Uterus (tissue), 4 donors: Measurements from ENCODE around the gene C12orf50. TPM values are rescaled to one million over a fixed set of nuclear protein-coding genes. Genes with fewer than 3 reads are reported as not detected.

Experiments used
- DNase-seq, 2 donors: peaks; one replicate each; pipeline ENCODE4 v3.0.0-alpha.2; 2019 to 2020
- H3K27ac ChIP-seq, 2 donors: fragments of 200-600 bp; sonication (generic); 1 replicate in 1 of 2; 2 replicates in 1 of 2; pipeline ENCODE4 v1.5.1; 2016 to 2018
- H3K27me3 ChIP-seq, 2 donors: fragments of 200-600 bp; sonication (generic); one replicate each; pipeline ENCODE4 v1.5.1; 2018 to 2019; ENCODE audit warnings: control low read depth in 1 of 2
- H3K36me3 ChIP-seq, 2 donors: fragments of 200-600 bp; sonication (generic); one replicate each; pipeline ENCODE4 v1.5.1; 2019; ENCODE audit warnings: control low read depth in 1 of 2
- H3K4me1 ChIP-seq, 2 donors: fragments of 200-600 bp; sonication (generic); one replicate each; pipeline ENCODE4 v1.5.1; 2018 to 2019; ENCODE audit warnings: control low read depth in 1 of 2
- H3K4me3 ChIP-seq, 2 donors: fragments of 200-600 bp; sonication (generic); 1 replicate in 1 of 2; 2 replicates in 1 of 2; pipeline ENCODE4 v1.5.1; 2018 to 2019; ENCODE audit warnings: mild to moderate bottlenecking in 1 of 2
- H3K9me3 ChIP-seq, 2 donors: fragments of 200-600 bp; sonication (generic); one replicate each; pipeline ENCODE4 v1.5.1; 2019; ENCODE audit warnings: control low read depth in 1 of 2
- CTCF ChIP-seq, 4 experiments: fragments of 200-600 bp in 2 of 4; fragments of 450-650 bp in 2 of 4; sonication (generic) in 2 of 4; IDR thresholded peaks; one replicate each; pipeline ENCODE4 v1.5.1; 2016 to 2019; ENCODE audit warnings: antibody characterized with exemption in 4 of 4, mild to moderate bottlenecking in 2 of 4, moderate library complexity in 1 of 4
- POLR2A ChIP-seq, 2 donors: fragments of 450-650 bp; IDR thresholded peaks; one replicate each; pipeline ENCODE4 v1.6.1; 2016; ENCODE audit warnings: antibody characterized with exemption in 2 of 2, mild to moderate bottlenecking in 1 of 2, moderate library complexity in 1 of 2
- intact Hi-C: fragments of 100-400 bp; cut with DNase I; formaldehyde crosslinking; loops from one replicate; pipeline ENCODE4 v1.15.1; 2023; ENCODE audit warnings: low total_unique reads
- total RNA-seq, 4 donors: library from RNA; depleted of rRNA in 3 of 4; stranded (reverse); fragments of >200 nt in 3 of 4; gene quantifications; one replicate each; pipeline versions ENCODE4 v1.1.0 to v1.2.4, GENCODE V29; 2014 to 2023
- donor health status: DM: yes; HTN: yes; CAD: no.

The C12orf50 gene
- total RNA-seq, 4 donors from 2014 or later, result 0.40 to 7.7 TPM; not detected in 2

GRCh38 chr12:88057994-88058718 is 29.0 kb upstream of the C12orf50 start:
- no peak overlapping the region for H3K4me3 ChIP-seq
- H3K27me3 ChIP-seq, result no peaks in the 10 kb centered on the region
- intact Hi-C loops, result no loop called here
- H3K36me3 ChIP-seq, result no peaks in the 10 kb centered on the region
- H3K9me3 ChIP-seq, result no peaks in the 10 kb centered on the region
- no peak for DNase-seq
- no peaks in the 10 kb centered on the region for H3K4me1 ChIP-seq
- TF ChIP-seq CTCF (IDR thresholded peaks at IDR 0.05) (no peak), POLR2A (IDR thresholded peaks at IDR 0.05) (no peak)
- H3K27ac ChIP-seq, result no peak overlapping the region

GRCh38 chr12:88056571-88056970 is 27.4 kb upstream of the C12orf50 start:
- no peaks in the 10 kb centered on the region for H3K27me3 ChIP-seq
- H3K27ac ChIP-seq, result no peak overlapping the region
- H3K36me3 ChIP-seq, result no peaks in the 10 kb centered on the region
- H3K4me3 ChIP-seq, result no peak overlapping the region
- TF ChIP-seq POLR2A (IDR thresholded peaks at IDR 0.05) (no peak), CTCF (IDR thresholded peaks at IDR 0.05) (no peak)
- intact Hi-C loops, result no loop called here
- no peaks in the 10 kb centered on the region for H3K4me1 ChIP-seq
- DNase-seq, result no peak
- no peaks in the 10 kb centered on the region for H3K9me3 ChIP-seq

- Histone ChIP-seq H3K27ac (no peak overlapping the region), H3K9me3 (no peaks in the 10 kb centered on the region), H3K4me1 (no peaks in the 10 kb centered on the region), H3K27me3 (no peaks in the 10 kb centered on the region), H3K4me3 (no peak overlapping the region), H3K36me3 (no peaks in the 10 kb centered on the region)
- intact Hi-C loops, result no loop called here
- no peak for DNase-seq
- peak in 1 of 4 experiments; percentile 10 for TF ChIP-seq CTCF (IDR thresholded peaks at IDR 0.05)
- TF ChIP-seq POLR2A (IDR thresholded peaks at IDR 0.05), result no peak
Measured at GRCh38 chr12:88052686-88053085, 23.5 kb upstream of the C12orf50 start.

GRCh38 chr12:88044035-88044434 is 14.8 kb upstream of the C12orf50 start:
- TF ChIP-seq CTCF (IDR thresholded peaks at IDR 0.05), result no peak
- no peak for TF ChIP-seq POLR2A (IDR thresholded peaks at IDR 0.05)
- Histone ChIP-seq H3K27ac (no peak overlapping the region), H3K4me3 (no peak overlapping the region), H3K27me3 (no peaks in the 10 kb centered on the region), H3K4me1 (no peaks in the 10 kb centered on the region), H3K9me3 (no peaks in the 10 kb centered on the region), H3K36me3 (peaks cover 0 to 4% of the 10 kb centered on the region in 2 donors)
- intact Hi-C loops, result no loop called here
- no peak for DNase-seq

- intact Hi-C loops, result no loop called here
- Histone ChIP-seq H3K4me1 (no peaks in the 10 kb centered on the region), H3K27ac (no peak overlapping the region), H3K9me3 (no peaks in the 10 kb centered on the region), H3K36me3 (no peaks in the 10 kb centered on the region), H3K27me3 (no peaks in the 10 kb centered on the region), H3K4me3 (no peak overlapping the region)
- no peak for DNase-seq
- TF ChIP-seq CTCF (IDR thresholded peaks at IDR 0.05), result no peak
- no peak for TF ChIP-seq POLR2A (IDR thresholded peaks at IDR 0.05)
Measured at GRCh38 chr12:88037770-88038169, 8.6 kb upstream of the C12orf50 start.
